Small intestine (tissue), 7 donors: ENCODE measurements around the gene PSMD11. TPM values are rescaled to one million over a fixed set of nuclear protein-coding genes. Genes with fewer than 3 reads are reported as not detected.
A peak's percentile ranks its signal among the peaks of the same experiment; 100 is the strongest.
"Not testable (repeated sequence)": the region's sequence is repeated elsewhere in the genome, so short reads cannot be mapped to it uniquely, and the experiment has no call there.

ENCODE experiments used
- DNase-seq, 2 donors: peaks; one replicate each; pipeline versions ENCODE4 v3.0.0 to v3.0.0-alpha.2; 2013
- FAIRE-seq: peaks from 2 replicates; lab custom pipeline; 2012; peaks lifted over from hg19 to GRCh38; lab: Jason Lieb, UNC
- H3K27ac ChIP-seq, 3 donors: one replicate each; pipeline ENCODE4 v1.5.1; 2013; ENCODE audit warnings: low read length in 2 of 3, mild to moderate bottlenecking in 2 of 3, control low read depth in 1 of 3, inconsistent platforms in 1 of 3, low read depth in 1 of 3, moderate library complexity in 1 of 3
- H3K27me3 ChIP-seq, 3 donors: one replicate each; pipeline ENCODE4 v1.6.1; 2013; ENCODE audit warnings: low read length in 3 of 3, inconsistent platforms in 1 of 3; ENCODE audit not compliant: control insufficient read depth in 3 of 3, insufficient read depth in 3 of 3
- H3K36me3 ChIP-seq, 3 donors: one replicate each; pipeline ENCODE4 v1.6.1; 2013; ENCODE audit warnings: low read length in 3 of 3, inconsistent platforms in 1 of 3, low read depth in 1 of 3, mild to moderate bottlenecking in 1 of 3, moderate library complexity in 1 of 3; ENCODE audit not compliant: control insufficient read depth in 3 of 3, insufficient read depth in 2 of 3
- H3K4me1 ChIP-seq, 3 donors: one replicate each; pipeline ENCODE4 v1.6.1; 2013; ENCODE audit warnings: low read length in 2 of 3, inconsistent platforms in 1 of 3, low read depth in 1 of 3, mild to moderate bottlenecking in 1 of 3, moderate library complexity in 1 of 3; ENCODE audit not compliant: control insufficient read depth in 3 of 3, insufficient read depth in 2 of 3
- H3K4me3 ChIP-seq, 3 donors: one replicate each; pipeline ENCODE4 v1.5.1; 2013; ENCODE audit warnings: low read length in 3 of 3, control low read depth in 1 of 3, inconsistent platforms in 1 of 3, low read depth in 1 of 3, mild to moderate bottlenecking in 1 of 3, moderate library complexity in 1 of 3
- H3K9me3 ChIP-seq, 2 donors: one replicate each; pipeline ENCODE4 v1.6.1; 2013; ENCODE audit warnings: low read depth in 1 of 2, low read length in 1 of 2; ENCODE audit not compliant: control insufficient read depth in 2 of 2, insufficient read depth in 1 of 2
- WGBS, 3 donors: extraction: QIAGEN DNeasy Blood & Tissue Kit; methylation state at CpG; one replicate each; pipeline ENCODE4 v1.1.7; 2013; 5-methylcytosine and 5-hydroxymethylcytosine counted together
- polyA plus RNA-seq, 4 donors: library from polyadenylated mRNA; stranded (reverse) in 3 of 4; unstranded in 1 of 4; fragments of 200-250 nt in 3 of 4; fragments of 120-200 nt in 1 of 4; gene quantifications; one replicate each; pipeline versions ENCODE4 v1.2.1 to v1.2.3, GENCODE V29; 2013
- donor health status: healthy with polysubstance abuse.
- donor health status: control.
- donor health status: control.
- donor health status: Bipolar disorder and iron deficiency.
- donor health status: healthy.

The PSMD11 gene
- polyA plus RNA-seq, 4 donors = 39.4 to 50.2 (median 44.0) TPM

- H3K4me3 ChIP-seq = no peak overlapping the region
- DNase-seq (no peak), FAIRE-seq (no peak)
- 95 to 98% (median 96%) methylated on average over 9 of the region's 9 CpGs for WGBS, 3 donors
- peaks cover 0 to 12% (median 6%) of the 10 kb centered on the region in 3 donors for H3K4me1 ChIP-seq
- no peaks in the 10 kb centered on the region for H3K9me3 ChIP-seq
- H3K27ac ChIP-seq = peak overlapping the region in 1 of 3 donors; percentile 27
- H3K36me3 ChIP-seq = peaks cover 0 to 10% (median 0%) of the 10 kb centered on the region in 3 donors
- no peaks in the 10 kb centered on the region for H3K27me3 ChIP-seq
Measured at GRCh38 chr17:32520737-32521404, 76.6 kb downstream of the PSMD11 start.

GRCh38 chr17:32523017-32523680 lies 78.8 kb downstream of the PSMD11 start:
- DNase-seq = peak in 1 of 2 donors; percentile 50
- WGBS, 3 donors = 70 to 89% (median 84%) methylated on average over 11 of the region's 11 CpGs
- H3K4me3 ChIP-seq = no peak overlapping the region
- H3K27me3 ChIP-seq = no peaks in the 10 kb centered on the region
- H3K36me3 ChIP-seq = peaks cover 0 to 16% (median 0%) of the 10 kb centered on the region in 3 donors
- peak overlapping the region in 1 of 3 donors; percentile 0 for H3K27ac ChIP-seq
- no peaks in the 10 kb centered on the region for H3K9me3 ChIP-seq
- peaks cover 0 to 12% (median 6%) of the 10 kb centered on the region in 3 donors for H3K4me1 ChIP-seq
- FAIRE-seq = no peak

DNA sequence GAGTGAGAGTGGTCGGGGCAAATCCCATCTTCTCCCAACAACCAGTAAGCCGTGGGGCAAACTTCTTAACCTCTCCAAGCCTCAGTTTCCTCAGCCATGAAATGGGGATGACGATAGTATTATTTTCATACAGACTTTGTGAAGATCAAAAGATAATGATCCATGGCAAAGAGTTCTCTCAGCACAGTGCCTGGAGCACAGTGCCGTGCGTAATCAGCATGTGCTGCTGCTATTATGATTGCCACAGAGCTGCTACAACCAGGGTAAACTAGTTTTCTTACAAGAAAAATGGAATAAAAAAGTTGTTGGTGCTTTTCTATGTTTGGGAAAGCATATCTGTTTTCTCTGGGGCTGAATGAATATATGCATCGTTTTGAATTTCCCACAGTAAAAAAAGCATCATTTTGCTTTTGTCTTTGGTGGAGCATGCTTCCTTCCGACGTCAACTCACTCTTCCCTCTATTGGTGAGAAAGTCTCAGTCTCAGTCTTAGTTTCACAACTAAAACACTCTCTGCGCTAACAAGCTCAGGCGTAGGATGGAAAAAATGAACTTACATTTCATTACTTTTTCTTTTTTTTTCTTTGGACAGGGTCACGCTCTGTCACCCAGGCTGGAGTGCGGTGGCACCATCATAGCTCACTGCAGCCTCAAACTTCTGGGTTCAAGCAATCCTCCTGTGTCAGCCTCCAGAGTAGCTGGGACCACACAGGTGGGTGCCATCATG lies 79.7 kb downstream of the PSMD11 start:
- Histone ChIP-seq H3K36me3 (peaks cover 0 to 22% (median 0%) of the 10 kb centered on the region in 3 donors), H3K4me3 (no peak overlapping the region), H3K27ac (no peak overlapping the region), H3K9me3 (no peaks in the 10 kb centered on the region), H3K4me1 (peaks cover 0 to 10% (median 3%) of the 10 kb centered on the region in 3 donors), H3K27me3 (no peaks in the 10 kb centered on the region)
- no peak for FAIRE-seq
- peak in 1 of 2 donors; percentile 16 for DNase-seq
- WGBS, 3 donors = 75 to 88% (median 78%) methylated on average over 12 of the region's 12 CpGs

DNA sequence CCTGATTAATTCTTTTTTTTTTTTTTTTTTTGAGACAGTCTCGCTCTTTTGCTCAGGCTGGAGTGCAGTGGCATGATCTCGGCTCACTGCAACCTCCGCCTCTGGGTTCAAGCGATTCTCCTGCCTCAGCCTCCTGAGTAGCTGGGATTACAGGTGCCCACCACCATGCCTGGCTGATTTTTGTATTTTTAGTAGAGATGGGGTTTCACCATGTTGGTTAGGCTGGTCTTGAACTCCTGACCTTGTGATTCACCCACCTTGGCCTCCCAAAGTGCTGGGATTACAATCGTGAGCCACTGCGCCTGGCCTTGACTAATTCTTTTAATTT lies 80.2 kb downstream of the PSMD11 start:
- not testable (repeated sequence) for H3K4me3 ChIP-seq, H3K4me1 ChIP-seq, H3K9me3 ChIP-seq, H3K27ac ChIP-seq, H3K27me3 ChIP-seq, DNase-seq, FAIRE-seq
- 86 to 95% (median 86%) methylated on average over 5 to 6 of the region's 6 CpGs for WGBS, 3 donors
- peaks cover 0 to 27% (median 0%) of the 10 kb centered on the region in 3 donors for H3K36me3 ChIP-seq

DNA sequence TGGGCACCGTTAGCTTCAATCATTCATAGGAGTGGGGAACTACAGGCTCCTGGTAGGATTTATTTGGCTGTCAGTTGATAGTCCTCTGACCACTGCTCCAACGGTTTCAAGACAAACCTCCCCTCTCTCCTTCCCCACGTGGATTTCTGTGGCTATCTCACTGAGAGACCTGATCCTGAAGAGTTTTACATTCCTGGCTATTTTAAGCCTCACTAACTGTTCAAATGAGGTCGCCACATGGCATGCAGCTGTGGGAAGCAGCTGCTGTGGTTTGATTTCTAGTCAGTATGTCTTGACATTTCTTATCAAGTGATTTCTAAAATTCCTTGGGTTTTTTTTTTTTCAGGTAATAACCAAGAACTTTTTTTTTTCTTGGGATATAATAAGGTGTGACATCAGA lies 80.8 kb downstream of the PSMD11 start:
- WGBS, 3 donors = 50 to 72% (median 65%) methylated on average over 4 of the region's 4 CpGs
- no peak for FAIRE-seq

GRCh38 chr17:32527146-32527545 lies 82.8 kb downstream of the PSMD11 start:
- WGBS, 3 donors = 94 to 97% (median 96%) methylated on average over 4 of the region's 4 CpGs
- Histone ChIP-seq H3K9me3 (no peaks in the 10 kb centered on the region), H3K27me3 (no peaks in the 10 kb centered on the region), H3K4me1 (no peaks in the 10 kb centered on the region), H3K27ac (no peak overlapping the region), H3K4me3 (no peak overlapping the region), H3K36me3 (peaks cover 0 to 33% (median 0%) of the 10 kb centered on the region in 3 donors)
- DNase-seq (no peak), FAIRE-seq (no peak)

More for the DNA sequence above, 80.8 kb downstream of the PSMD11 start:
- DNase-seq = no peak
- H3K27me3 ChIP-seq = no peaks in the 10 kb centered on the region
- no peak overlapping the region for H3K27ac ChIP-seq
- H3K9me3 ChIP-seq = no peaks in the 10 kb centered on the region
- H3K4me1 ChIP-seq = peaks cover 0 to 4% (median 3%) of the 10 kb centered on the region in 3 donors
- peaks cover 0 to 30% (median 0%) of the 10 kb centered on the region in 3 donors for H3K36me3 ChIP-seq
- H3K4me3 ChIP-seq = no peak overlapping the region

DNA sequence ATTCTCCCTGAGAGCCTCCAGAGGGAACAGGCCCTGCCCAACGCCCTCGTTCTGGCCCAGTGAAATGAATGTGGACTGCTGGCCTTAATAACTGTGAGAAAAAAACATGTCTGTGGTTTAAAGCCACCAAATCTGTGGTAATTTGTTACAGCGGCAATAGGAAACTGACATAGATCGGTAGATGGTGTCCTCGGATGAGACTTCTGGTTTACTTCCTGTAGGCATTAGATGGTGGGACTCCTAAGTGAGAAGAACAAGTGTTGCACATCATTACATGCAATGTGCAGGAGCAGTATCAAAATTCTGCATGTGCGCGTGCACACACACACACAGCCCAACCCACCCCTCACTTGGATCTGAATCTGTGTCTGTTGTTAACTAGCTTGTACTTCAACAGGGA lies 84.5 kb downstream of the PSMD11 start:
- Histone ChIP-seq H3K4me1 (no peaks in the 10 kb centered on the region), H3K9me3 (no peaks in the 10 kb centered on the region), H3K4me3 (no peak overlapping the region), H3K27me3 (no peaks in the 10 kb centered on the region), H3K36me3 (peaks cover 0 to 35% (median 2%) of the 10 kb centered on the region in 3 donors), H3K27ac (peak overlapping the region in 1 of 3 donors; percentile 55)
- 69 to 91% (median 83%) methylated on average over 7 of the region's 7 CpGs for WGBS, 3 donors
- FAIRE-seq = no peak
- peak in 1 of 2 donors; percentile 53 for DNase-seq

DNA sequence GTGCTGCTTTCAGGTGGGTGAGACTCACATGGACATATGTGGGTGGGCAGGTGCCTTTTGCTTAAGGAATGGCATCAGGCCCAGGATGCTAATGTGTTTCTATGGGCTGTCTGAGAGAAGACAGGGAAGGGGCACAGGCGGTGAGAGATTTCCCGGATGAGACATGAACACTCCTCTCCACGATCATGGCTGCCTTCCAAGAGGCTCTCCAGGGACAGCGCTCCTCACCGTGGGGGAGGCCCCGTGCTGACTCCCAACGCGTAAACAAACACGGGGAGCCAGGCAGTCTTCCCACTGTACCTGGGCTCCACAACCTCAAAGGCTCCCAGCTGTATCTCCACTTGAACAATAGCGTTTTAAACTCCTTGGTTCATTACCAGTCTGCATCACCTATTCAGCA lies 85.3 kb downstream of the PSMD11 start:
- H3K4me1 ChIP-seq = peaks cover 0 to 3% (median 0%) of the 10 kb centered on the region in 3 donors
- FAIRE-seq = no peak
- no peaks in the 10 kb centered on the region for H3K9me3 ChIP-seq
- H3K27ac ChIP-seq = no peak overlapping the region
- WGBS, 3 donors = 74 to 86% (median 77%) methylated on average over 10 of the region's 10 CpGs
- DNase-seq = no peak
- peaks cover 0 to 34% (median 2%) of the 10 kb centered on the region in 3 donors for H3K36me3 ChIP-seq
- no peaks in the 10 kb centered on the region for H3K27me3 ChIP-seq
- no peak overlapping the region for H3K4me3 ChIP-seq
